H1 (cell line): ENCODE measurements around the gene LRP8. TPM values are rescaled to one million over a fixed set of nuclear protein-coding genes. Genes with fewer than 3 reads are reported as not detected.

Experiments used
- CTCF ChIA-PET: fragments of 300-600 bp; sonication (Branson Sonifier 250); formaldehyde crosslinking; loops from one replicate; lab custom pipeline; 2021; ENCODE audit not compliant: partially characterized antibody; lab: Charles Lee
- POLR2A ChIA-PET: fragments of 300-600 bp; sonication (Branson Sonifier 250); formaldehyde crosslinking; loops from one replicate; lab custom pipeline; 2021; ENCODE audit warnings: inconsistent platforms; ENCODE audit not compliant: partially characterized antibody; lab: Charles Lee
- DNase-seq, 2 experiments: peaks; one replicate each; pipeline versions ENCODE4 v3.0.0 to v3.0.0-alpha.2; 2010 to 2022; ENCODE audit warnings: low spot score in 2 of 2, low read depth in 1 of 2, mixed read lengths in 1 of 2
- FAIRE-seq: peaks from 2 replicates; lab custom pipeline; 2011; peaks lifted over from hg19 to GRCh38; lab: Jason Lieb, UNC
- H2AFZ ChIP-seq: 2 replicates; pipeline ENCODE4 v1.8.1; 2012; ENCODE audit warnings: low read length, inconsistent platforms
- H2AK5ac ChIP-seq: 2 replicates; pipeline ENCODE4 v1.6.1; 2013; ENCODE audit warnings: low read depth, low read length
- H2BK120ac ChIP-seq: replicated peaks from 2 replicates; pipeline ENCODE3; 2013; ENCODE audit warnings: low read depth, low read length, inconsistent platforms
- H2BK12ac ChIP-seq: 2 replicates; pipeline ENCODE4 v1.6.1; 2013; ENCODE audit warnings: low read depth, low read length
- H2BK15ac ChIP-seq: 2 replicates; pipeline ENCODE4 v1.6.1; 2013; ENCODE audit warnings: low read length
- H2BK20ac ChIP-seq: 2 replicates; pipeline ENCODE4 v1.6.1; 2013; ENCODE audit warnings: low read length
- H2BK5ac ChIP-seq: 2 replicates; pipeline ENCODE4 v1.6.1; 2013; ENCODE audit warnings: low read depth, low read length
- H3K14ac ChIP-seq: 2 replicates; pipeline ENCODE4 v1.6.1; 2013; ENCODE audit warnings: inconsistent platforms; ENCODE audit not compliant: insufficient read length
- H3K18ac ChIP-seq: 2 replicates; pipeline ENCODE4 v1.6.1; 2013; ENCODE audit warnings: low read length; ENCODE audit errors: extremely low read depth
- H3K23ac ChIP-seq: 2 replicates; pipeline ENCODE4 v1.6.1; 2013; ENCODE audit warnings: inconsistent platforms; ENCODE audit not compliant: insufficient read length
- H3K23me2 ChIP-seq: 2 replicates; pipeline ENCODE4 v1.6.1; 2013; ENCODE audit warnings: low read depth, low read length
- H3K27ac ChIP-seq: 2 replicates; pipeline ENCODE4 v1.6.1; 2011; ENCODE audit warnings: low read depth, low read length, inconsistent platforms
- H3K27me3 ChIP-seq, 4 experiments: replicated peaks in 1 of 4; 1 replicate in 1 of 4; 2 replicates in 3 of 4; pipeline versions ENCODE4 v1.6.1 to v1.8.1; 2011 to 2013; ENCODE audit warnings: low read length in 3 of 4, mild to moderate bottlenecking in 3 of 4, inconsistent platforms in 2 of 4, mixed read lengths in 2 of 4, moderate library complexity in 1 of 4; ENCODE audit not compliant: control insufficient read depth in 3 of 4, insufficient read depth in 3 of 4; ENCODE audit errors: extremely low read depth in 1 of 4
- H3K36me3 ChIP-seq, 4 experiments: 2 replicates each; pipeline versions ENCODE4 v1.6.1 to v1.8.1; 2011 to 2013; ENCODE audit warnings: mild to moderate bottlenecking in 4 of 4, low read length in 3 of 4, moderate library complexity in 2 of 4, control low read depth in 1 of 4, inconsistent platforms in 1 of 4; ENCODE audit not compliant: insufficient read depth in 4 of 4, control insufficient read depth in 2 of 4
- H3K4ac ChIP-seq: replicated peaks from 2 replicates; pipeline ENCODE3; 2013; ENCODE audit warnings: low read length, low read depth, mixed read lengths, inconsistent platforms; ENCODE audit not compliant: insufficient read length
- H3K4me1 ChIP-seq, 4 experiments: replicated peaks in 1 of 4; 1 replicate in 1 of 4; 2 replicates in 3 of 4; pipeline versions ENCODE4 v1.6.1 to v1.8.1; 2011 to 2013; ENCODE audit warnings: low read length in 3 of 4, inconsistent platforms in 2 of 4, mixed read lengths in 1 of 4; ENCODE audit not compliant: insufficient read depth in 4 of 4, control insufficient read depth in 3 of 4
- H3K4me2 ChIP-seq, 2 experiments: 2 replicates each; pipeline versions ENCODE4 v1.6.1 to v1.8.1; 2011 to 2013; ENCODE audit warnings: low read depth in 2 of 2, low read length in 2 of 2, control low read depth in 1 of 2, inconsistent platforms in 1 of 2, mild to moderate bottlenecking in 1 of 2; ENCODE audit not compliant: insufficient read depth in 1 of 2
- H3K4me3 ChIP-seq, 4 experiments: fragments of 200-600, 300-600 bp in 1 of 4; sonication (generic), shearing (Covaris generic), sonication (Bioruptor Twin) in 1 of 4; 2 replicates each; pipeline versions ENCODE4 v1.5.1 to v1.8.1; 2011 to 2016; ENCODE audit warnings: low read length in 4 of 4, low read depth in 3 of 4, control low read depth in 2 of 4, inconsistent platforms in 2 of 4, mild to moderate bottlenecking in 2 of 4, mixed read lengths in 1 of 4, moderate library complexity in 1 of 4; ENCODE audit not compliant: insufficient read depth in 2 of 4; ENCODE audit errors: extremely low read depth in 1 of 4
- H3K56ac ChIP-seq: replicated peaks from 2 replicates; pipeline ENCODE3; 2013; ENCODE audit warnings: low read depth, mild to moderate bottlenecking, mixed read lengths, low read length, inconsistent platforms; ENCODE audit not compliant: insufficient read length
- H3K79me1 ChIP-seq: 2 replicates; pipeline ENCODE4 v1.6.1; 2013; ENCODE audit warnings: low read depth, low read length, control low read depth
- H3K79me2 ChIP-seq, 2 experiments: 2 replicates each; pipeline versions ENCODE4 v1.6.1 to v1.8.1; 2012 to 2013; ENCODE audit warnings: low read length in 2 of 2, mild to moderate bottlenecking in 2 of 2, inconsistent platforms in 1 of 2; ENCODE audit not compliant: insufficient read depth in 2 of 2, control insufficient read depth in 1 of 2
- H3K9ac ChIP-seq, 4 experiments: replicated peaks in 1 of 4; 1 replicate in 1 of 4; 2 replicates in 3 of 4; pipeline versions ENCODE4 v1.6.1 to v1.8.1; 2011 to 2013; ENCODE audit warnings: low read depth in 3 of 4, low read length in 3 of 4, control low read depth in 2 of 4, mild to moderate bottlenecking in 2 of 4, moderate library complexity in 2 of 4, inconsistent platforms in 1 of 4; ENCODE audit errors: extremely low read depth in 1 of 4
- H3K9me3 ChIP-seq, 2 experiments: 2 replicates each; pipeline versions ENCODE4 v1.6.1 to v1.8.1; 2012 to 2013; ENCODE audit warnings: mild to moderate bottlenecking in 2 of 2, moderate library complexity in 2 of 2, control low read depth in 1 of 2, inconsistent platforms in 1 of 2, low read depth in 1 of 2, low read length in 1 of 2, mixed read lengths in 1 of 2; ENCODE audit not compliant: insufficient read depth in 2 of 2
- H4K20me1 ChIP-seq, 2 experiments: replicated peaks in 1 of 2; 2 replicates each; pipeline versions ENCODE3 to v1.8.1; 2011 to 2013; ENCODE audit warnings: inconsistent platforms in 2 of 2, low read length in 2 of 2, mild to moderate bottlenecking in 1 of 2; ENCODE audit not compliant: insufficient read depth in 2 of 2, control insufficient read depth in 1 of 2
- H4K5ac ChIP-seq: 2 replicates; pipeline ENCODE4 v1.6.1; 2013; ENCODE audit warnings: low read length, low read depth, mixed read lengths, inconsistent platforms; ENCODE audit not compliant: insufficient read length
- H4K8ac ChIP-seq: 2 replicates; pipeline ENCODE4 v1.8.0; 2013; ENCODE audit warnings: mild to moderate bottlenecking, moderate library complexity, low read length, inconsistent platforms; ENCODE audit not compliant: insufficient read depth; ENCODE audit errors: extremely low read depth
- H4K91ac ChIP-seq: replicated peaks from 2 replicates; pipeline ENCODE3; 2013; ENCODE audit warnings: low read length, mixed read lengths, inconsistent platforms; ENCODE audit not compliant: insufficient read length
- ATF3 ChIP-seq: IDR thresholded peaks from 2 replicates; pipeline ENCODE4 v1.6.1; 2011; ENCODE audit warnings: low read depth, mild to moderate bottlenecking, low read length; ENCODE audit not compliant: insufficient read depth
- GTF2F1 ChIP-seq: IDR thresholded peaks from 2 replicates; pipeline ENCODE4 v1.6.1; 2012; ENCODE audit warnings: low read depth, low read length, improper control_type of control experiment, borderline replicate concordance
- HDAC2 ChIP-seq, 2 experiments: fragments of 300-600 bp in 1 of 2; sonication (generic) in 1 of 2; IDR thresholded peaks; 2 replicates each; pipeline ENCODE4 v1.6.1; 2011 to 2012; ENCODE audit warnings: low read depth in 2 of 2, low read length in 2 of 2, mild to moderate bottlenecking in 2 of 2, moderate library complexity in 2 of 2, borderline replicate concordance in 1 of 2, inconsistent platforms in 1 of 2
- KDM1A ChIP-seq: fragments of 200-600, 300-600 bp; sonication (generic); IDR thresholded peaks from 2 replicates; pipeline ENCODE4 v1.7.1; 2016; ENCODE audit warnings: mild to moderate bottlenecking, low read length, borderline replicate concordance
- NANOG ChIP-seq: IDR thresholded peaks from 2 replicates; pipeline ENCODE4 v1.6.1; 2011; ENCODE audit warnings: low read length, low read depth, mild to moderate bottlenecking, inconsistent platforms; ENCODE audit not compliant: insufficient read depth, poor library complexity, severe bottlenecking
- RNF2 ChIP-seq: fragments of 200-900, 300-1000 bp; sonication (generic); IDR thresholded peaks from 2 replicates; pipeline ENCODE4 v1.7.1; 2016; ENCODE audit warnings: borderline replicate concordance, low read depth, mild to moderate bottlenecking, antibody characterized with exemption, low read length; ENCODE audit not compliant: poor library complexity, severe bottlenecking; ENCODE audit errors: missing control alignments
- TCF12 ChIP-seq: IDR thresholded peaks from 2 replicates; pipeline ENCODE4 v1.6.1; 2011; ENCODE audit warnings: low read depth, mild to moderate bottlenecking, low read length
- TEAD4 ChIP-seq: IDR thresholded peaks from 2 replicates; pipeline ENCODE4 v1.6.1; 2012; ENCODE audit warnings: low read depth, low read length, inconsistent platforms, mixed read lengths
- USF2 ChIP-seq: IDR thresholded peaks from 2 replicates; pipeline ENCODE4 v1.6.1; 2011; ENCODE audit warnings: low read length, improper control_type of control experiment
- whole genome bisulfite sequencing, 2 experiments: shearing (Covaris generic) in 1 of 2; methylation state at CpG; one replicate each; pipeline versions ENCODE4 v1.1.6 to v1.1.7; 2013 to 2015; ENCODE audit warnings: low lambda C conversion rate in 2 of 2, mixed read lengths in 2 of 2, inconsistent platforms in 1 of 2, low coverage in 1 of 2, missing lambda C conversion rate in 1 of 2; ENCODE audit not compliant: insufficient replicate concordance in 2 of 2, insufficient coverage in 1 of 2, insufficient read length in 1 of 2; ENCODE audit errors: extremely low coverage in 1 of 2, missing lambda C conversion rate in 1 of 2; 5-methylcytosine and 5-hydroxymethylcytosine counted together
- polyA plus RNA-seq, 7 experiments: library from polyadenylated mRNA; depleted of rRNA in 3 of 7; stranded (reverse) in 5 of 7; unstranded in 2 of 7; fragments of >200 nt in 5 of 7; fragments of 200-250 nt in 2 of 7; gene quantifications; 1 replicate in 5 of 7; 2 replicates in 1 of 7; 4 replicates in 1 of 7; pipeline versions ENCODE4 v1.2.1 to v1.2.3, GENCODE V29; 2011 to 2013; ENCODE audit warnings: missing spikeins in 2 of 7, mixed read lengths in 2 of 7
- total RNA-seq: library from RNA; stranded (reverse); fragmentation: NEBNext Ultra II Directional; extraction: Animal tissue kit (Norgen Biotek cat#: 25700); gene quantifications from 2 replicates; pipeline ENCODE4 v1.2.1, GENCODE V29; 2021

Gene LRP8
- total and polyA plus RNA-seq, 2 of the 8 experiments (the other 6 are each of a cell fraction or from before 2014, with no cell fraction given), result 63.2 to 66.4 TPM

GRCh38 chr1:53210352-53210751 lies 117.5 kb downstream of the LRP8 start:
- H2BK120ac ChIP-seq, result no peak overlapping the region
- no peak overlapping the region for H2BK12ac ChIP-seq
- no peak overlapping the region for H3K27ac ChIP-seq
- no peak overlapping the region for H2BK20ac ChIP-seq
- H3K4ac ChIP-seq, result no peak overlapping the region
- H4K8ac ChIP-seq, result no peak overlapping the region
- no peak overlapping the region for H2BK15ac ChIP-seq
- ChIA-PET POLR2A (interaction anchor here (1.0 to 1.6 kb wide), 2 partner anchors 9 to 13 kb away, joined by 4 to 5 read pairs; no protein-coding TSS in a partner anchor), CTCF (no interaction called here)
- peaks cover 11 to 16% of the 10 kb centered on the region in 2 experiments for H3K9me3 ChIP-seq
- H4K20me1 ChIP-seq, result peaks cover 0 to 5% of the 10 kb centered on the region in 2 experiments
- no peak overlapping the region for H4K5ac ChIP-seq
- no peak overlapping the region for H2BK5ac ChIP-seq
- 90% methylated on average over 7 of the region's 7 CpGs; no CpG with 5 or more reads in 1 of the 2 experiments for WGBS, 2 experiments
- TF ChIP-seq KDM1A, result no peak
- no peak for TF ChIP-seq TEAD4
- no peak for TF ChIP-seq RNF2
- no peak for TF ChIP-seq ATF3
- TF ChIP-seq NANOG, result no peak
- TF ChIP-seq HDAC2 (IDR thresholded peaks at IDR 0.05; ENCODE audit: borderline replicate concordance in 1 of 2, low read depth in 2 of 2, low read length in 2 of 2), result no peak
- TF ChIP-seq TCF12, result no peak
- TF ChIP-seq GTF2F1, result no peak
- no peak for TF ChIP-seq USF2
- H3K56ac ChIP-seq, result no peak overlapping the region
- H3K4me2 ChIP-seq, result no peak overlapping the region
- FAIRE-seq (no peak), DNase-seq (no peak)
- no peak overlapping the region for H3K23ac ChIP-seq
- no peaks in the 10 kb centered on the region for H3K4me1 ChIP-seq
- no peaks in the 10 kb centered on the region for H3K27me3 ChIP-seq
- H3K14ac ChIP-seq, result no peak overlapping the region
- no peaks in the 10 kb centered on the region for H3K79me2 ChIP-seq
- no peak overlapping the region for H4K91ac ChIP-seq
- H3K18ac ChIP-seq, result no peak overlapping the region
- no peak overlapping the region for H2AK5ac ChIP-seq
- H3K79me1 ChIP-seq, result peaks cover 2% of the 10 kb centered on the region; the same call in 1 of the 2 replicates
- no peak overlapping the region for H2AFZ ChIP-seq
- no peak overlapping the region for H3K9ac ChIP-seq
- H3K23me2 ChIP-seq, result no peaks in the 10 kb centered on the region
- no peak overlapping the region for H3K4me3 ChIP-seq
- H3K36me3 ChIP-seq, result peaks cover 10 to 72% (median 44%) of the 10 kb centered on the region in 4 experiments
